Keratinocyte (primary cell): ENCODE data around the gene LRP1B.

Experiments
- CTCF ChIP-seq, 3 experiments: IDR thresholded peaks in 1 of 3; conservative IDR thresholded peaks in 1 of 3; optimal IDR thresholded peaks in 1 of 3; 2 replicates in 2 of 3; 3 replicates in 1 of 3; pipeline versions ENCODE3 to v1.5.1; 2011; ENCODE audit warnings: low read length in 3 of 3, mild to moderate bottlenecking in 3 of 3, moderate library complexity in 2 of 3, control low read depth in 1 of 3, inconsistent platforms in 1 of 3; ENCODE audit not compliant: insufficient read depth in 2 of 3; ENCODE audit errors: extremely low read depth in 1 of 3
- EZH2 ChIP-seq: IDR thresholded peaks from one replicate; pipeline ENCODE4 v1.6.1; 2012; ENCODE audit warnings: inconsistent platforms, mild to moderate bottlenecking, low read length, moderate library complexity

- TF ChIP-seq CTCF (optimal IDR thresholded peaks at IDR 0.05 in 1 of 3, IDR thresholded peaks at IDR 0.05 in 1 of 3, conservative IDR thresholded peaks at IDR 0.05 in 1 of 3; ENCODE audit: extremely low read depth in 1 of 3, insufficient read depth in 2 of 3, low read length in 3 of 3) = no peak
- TF ChIP-seq EZH2 = no peak
These were observed 1322.6 kb downstream of the LRP1B start for GRCh38 chr2:140808211-140808610.
